Activated CD8-positive, alpha-beta T cell treated with anti-CD3 and anti-CD28 coated beads, Interleukin-2, amount 10 ng/mL, durations not matched to agents 7 days and 5 days (primary cell): Measurements from ENCODE around the gene IGFBP1. TPM values are rescaled to one million over a fixed set of nuclear protein-coding genes. Genes with fewer than 3 reads are reported as not detected.

ENCODE experiments used
- ATAC-seq: fragments of 150-1000 bp; cut with Tn5 transposase; one replicate; pipeline ENCODE4 v1.10.0; 2021; ENCODE audit warnings: moderate library complexity
- CTCF ChIA-PET: fragments of 350-600 bp; sonication (Branson Sonifier 250); formaldehyde crosslinking; loops from one replicate; lab custom pipeline; 2021; ENCODE audit warnings: antibody characterized with exemption; lab: Charles Lee
- POLR2A ChIA-PET: fragments of 350-600 bp; sonication (Branson Sonifier 250); formaldehyde crosslinking; loops from one replicate; lab custom pipeline; 2021; ENCODE audit warnings: antibody characterized with exemption; lab: Charles Lee
- DNase-seq: peaks from one replicate; pipeline ENCODE4 v3.0.0-alpha.2; 2020
- H3K27ac Mint-ChIP-seq: one replicate; pipeline ENCODE4 v1.8.0; 2021; ENCODE audit warnings: mild to moderate bottlenecking, mixed read lengths
- H3K27me3 Mint-ChIP-seq: one replicate; pipeline ENCODE4 v1.8.0; 2021; ENCODE audit warnings: low read depth, mixed read lengths
- H3K36me3 Mint-ChIP-seq: one replicate; pipeline ENCODE4 v1.8.0; 2021; ENCODE audit warnings: low read depth, mixed read lengths
- H3K4me1 Mint-ChIP-seq: one replicate; pipeline ENCODE4 v1.8.0; 2021; ENCODE audit warnings: low read depth, mixed read lengths
- H3K4me3 Mint-ChIP-seq: one replicate; pipeline ENCODE4 v1.8.0; 2021; ENCODE audit warnings: mild to moderate bottlenecking, mixed read lengths
- H3K9me3 Mint-ChIP-seq: one replicate; pipeline ENCODE4 v1.8.0; 2022; ENCODE audit warnings: mixed read lengths; ENCODE audit not compliant: insufficient read depth
- total RNA-seq, 2 experiments: library from RNA; stranded (reverse); gene quantifications; one replicate each; pipeline ENCODE4 v1.2.3, GENCODE V29; 2021

The IGFBP1 gene
- total RNA-seq, 2 experiments from 2014 or later, result not detected

- no peaks in the 10 kb centered on the region for H3K36me3 Mint-ChIP-seq
- no peak overlapping the region for H3K4me3 Mint-ChIP-seq
- H3K9me3 Mint-ChIP-seq, result no peaks in the 10 kb centered on the region
- peaks cover 33% of the 10 kb centered on the region for H3K27me3 Mint-ChIP-seq
- ChIA-PET CTCF (no interaction called here), POLR2A (interaction anchor here (0.9 kb wide), 1 partner anchor 46 kb away, joined by 3 read pairs; no protein-coding TSS in a partner anchor)
- no peak for DNase-seq
- ATAC-seq, result no peak
- H3K4me1 Mint-ChIP-seq, result peaks cover 19% of the 10 kb centered on the region
- H3K27ac Mint-ChIP-seq, result no peak overlapping the region
Observed at GRCh38 chr7:45915606-45916005, 27.3 kb downstream of the IGFBP1 start.

- ChIA-PET CTCF (interaction anchor here (1.2 to 1.3 kb wide), 2 partner anchors 19 to 652 kb away, joined by 4 read pairs; no protein-coding TSS in a partner anchor), POLR2A (interaction anchor here (0.7 kb wide), 1 partner anchor 91 kb away, joined by 3 read pairs; no protein-coding TSS in a partner anchor)
- ATAC-seq (no peak), DNase-seq (no peak)
- Mint-ChIP-seq H3K27me3 (peaks cover 41% of the 10 kb centered on the region), H3K4me1 (peaks cover 26% of the 10 kb centered on the region), H3K36me3 (peaks cover under 1% of the 10 kb centered on the region), H3K27ac (no peak overlapping the region), H3K9me3 (no peaks in the 10 kb centered on the region), H3K4me3 (no peak overlapping the region)
Observed at GRCh38 chr7:45917064-45917463, 28.8 kb downstream of the IGFBP1 start.

GRCh38 chr7:45917658-45918057 is 29.4 kb downstream of the IGFBP1 start:
- Mint-ChIP-seq H3K4me3 (no peak overlapping the region), H3K27ac (no peak overlapping the region)
- POLR2A ChIA-PET, result no interaction called here

DNA sequence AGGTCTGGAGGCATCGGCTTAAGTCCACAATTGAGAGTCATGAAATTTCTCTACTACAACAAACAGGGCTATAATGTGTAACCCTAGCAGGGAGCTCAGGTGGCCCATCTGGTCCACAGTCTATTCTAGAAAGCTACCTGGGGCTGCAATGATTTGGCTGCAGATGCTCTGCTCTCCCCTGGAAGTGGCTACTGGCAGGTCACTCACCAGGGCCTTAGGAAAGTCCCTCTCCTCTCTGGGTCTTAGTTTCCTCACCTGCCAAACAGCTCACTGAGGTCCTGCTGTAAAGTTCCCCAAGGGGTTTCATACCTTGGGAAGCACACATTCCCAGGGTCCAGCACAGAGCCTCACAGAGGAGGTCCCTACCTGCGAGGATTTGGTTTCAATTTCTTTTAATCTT is 30.3 kb downstream of the IGFBP1 start:
- DNase-seq, result no peak
- Mint-ChIP-seq H3K27ac (no peak overlapping the region), H3K4me1 (peaks cover 41% of the 10 kb centered on the region), H3K4me3 (no peak overlapping the region), H3K9me3 (no peaks in the 10 kb centered on the region), H3K27me3 (peaks cover 54% of the 10 kb centered on the region), H3K36me3 (peaks cover 2% of the 10 kb centered on the region)
- no peak for ATAC-seq
- POLR2A ChIA-PET, result no interaction called here
- CTCF ChIA-PET, result interaction anchor here (0.6 to 2.0 kb wide), 4 partner anchors 16 to 1335 kb away, joined by 3 to 5 read pairs (median 4); no protein-coding TSS in a partner anchor

More at GRCh38 chr7:45917658-45918057, 29.4 kb downstream of the IGFBP1 start:
- peaks cover 47% of the 10 kb centered on the region for H3K27me3 Mint-ChIP-seq
- H3K9me3 Mint-ChIP-seq, result no peaks in the 10 kb centered on the region
- H3K4me1 Mint-ChIP-seq, result peaks cover 32% of the 10 kb centered on the region
- peaks cover 2% of the 10 kb centered on the region for H3K36me3 Mint-ChIP-seq
- ATAC-seq, result peak; percentile 69
- CTCF ChIA-PET, result interaction anchor here (0.7 to 1.4 kb wide), 5 partner anchors 19 to 1336 kb away, joined by 3 to 6 read pairs (median 4); no protein-coding TSS in a partner anchor
- peak; percentile 81 for DNase-seq

DNA sequence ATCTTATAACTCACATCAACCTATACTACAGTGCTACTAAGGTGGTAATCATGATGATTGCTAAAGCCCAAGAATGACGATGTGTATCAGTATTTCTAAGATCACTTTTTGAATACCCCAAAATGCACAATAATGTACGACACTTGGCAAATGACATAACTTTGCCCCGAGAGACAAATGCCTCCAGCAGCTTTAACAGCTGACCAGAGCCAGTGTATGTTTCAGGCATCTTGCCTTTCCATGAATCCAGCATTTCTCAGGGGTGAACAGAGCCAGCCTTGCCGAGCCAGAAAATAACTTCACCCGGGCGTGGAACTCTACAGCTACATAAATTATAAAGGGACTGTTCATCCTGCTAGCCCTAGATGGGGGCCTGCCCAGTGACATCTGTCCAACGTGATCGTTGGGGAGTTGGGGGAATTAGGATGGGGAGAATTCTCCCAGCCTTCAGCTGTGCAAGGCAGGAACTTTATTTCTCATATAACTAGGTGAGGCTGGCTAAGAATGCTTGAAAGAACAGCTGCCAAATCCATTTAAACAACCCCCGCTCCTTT is 31.0 kb downstream of the IGFBP1 start:
- no peak overlapping the region for H3K4me3 Mint-ChIP-seq
- peaks cover 58% of the 10 kb centered on the region for H3K27me3 Mint-ChIP-seq
- CTCF ChIA-PET, result interaction anchor here (0.6 to 2.0 kb wide), 3 partner anchors 15 to 1169 kb away, joined by 3 to 4 read pairs (median 3); no protein-coding TSS in a partner anchor

GRCh38 chr7:45919993-45920459 is 31.7 kb downstream of the IGFBP1 start:
- Mint-ChIP-seq H3K27ac (no peak overlapping the region), H3K9me3 (no peaks in the 10 kb centered on the region), H3K4me3 (peak overlapping the region; percentile 40), H3K36me3 (peaks cover 2% of the 10 kb centered on the region), H3K4me1 (peaks cover 41% of the 10 kb centered on the region), H3K27me3 (peaks cover 63% of the 10 kb centered on the region)
- ATAC-seq (no peak), DNase-seq (no peak)
- ChIA-PET CTCF (interaction anchor here (2.0 kb wide), 1 partner anchor 29 kb away, joined by 4 read pairs; no protein-coding TSS in a partner anchor), POLR2A (no interaction called here)

More for the DNA sequence above, 31.0 kb downstream of the IGFBP1 start:
- peaks cover 41% of the 10 kb centered on the region for H3K4me1 Mint-ChIP-seq
- no peak overlapping the region for H3K27ac Mint-ChIP-seq
- POLR2A ChIA-PET, result no interaction called here
- DNase-seq, result no peak
- no peak for ATAC-seq
- H3K9me3 Mint-ChIP-seq, result no peaks in the 10 kb centered on the region
- peaks cover 2% of the 10 kb centered on the region for H3K36me3 Mint-ChIP-seq

- peak within 1 kb of the TSS; percentile 40 for H3K4me3 Mint-ChIP-seq
- ChIA-PET CTCF (interaction anchor here (2.0 to 2.7 kb wide), 2 partner anchors 19 to 30 kb away, joined by 4 to 11 read pairs; no protein-coding TSS in a partner anchor), POLR2A (no interaction called here)
- H3K9me3 Mint-ChIP-seq, result no peaks in the 10 kb centered on the region
- DNase-seq (no peak), ATAC-seq (peak; percentile 34)
- H3K27ac Mint-ChIP-seq, result no peak within 1 kb of the TSS
- H3K27me3 Mint-ChIP-seq, result peaks cover 66% of the 10 kb centered on the region
- peaks cover 2% of the 10 kb centered on the region for H3K36me3 Mint-ChIP-seq
- H3K4me1 Mint-ChIP-seq, result peaks cover 41% of the 10 kb centered on the region
Observed at GRCh38 chr7:45920502-45921380, 32.5 kb downstream of the IGFBP1 start, which contains the start of gene IGFBP3. Gene IGFBP3, minus strand, starts transcription at chr7:45921272. Its CDS starts 132 bp downstream, at chr7:45921140.

DNA sequence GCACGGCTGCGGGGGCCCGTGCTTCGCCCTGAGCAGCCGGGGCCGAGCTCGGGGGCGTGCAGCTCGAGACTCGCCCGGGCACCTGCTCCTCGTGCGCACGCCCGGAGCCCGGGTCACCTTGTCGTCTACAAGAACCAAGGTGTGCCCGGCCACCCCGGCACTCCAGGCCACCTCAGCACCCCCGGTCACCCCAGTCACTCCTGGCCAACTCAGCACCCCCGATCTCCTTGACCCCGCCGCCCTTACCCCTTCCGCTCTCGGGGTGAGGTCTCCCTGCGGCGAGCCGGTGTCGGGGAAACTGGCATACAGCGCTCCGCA is 33.1 kb downstream of the IGFBP1 start:
- ChIA-PET POLR2A (no interaction called here), CTCF (interaction anchor here (2.7 kb wide), 1 partner anchor 18 kb away, joined by 11 read pairs; no protein-coding TSS in a partner anchor)
- DNase-seq (no peak), ATAC-seq (no peak)
- Mint-ChIP-seq H3K36me3 (peaks cover 2% of the 10 kb centered on the region), H3K9me3 (no peaks in the 10 kb centered on the region), H3K4me3 (peak overlapping the region; percentile 38), H3K27ac (no peak overlapping the region), H3K27me3 (peaks cover 60% of the 10 kb centered on the region), H3K4me1 (peaks cover 35% of the 10 kb centered on the region)

DNA sequence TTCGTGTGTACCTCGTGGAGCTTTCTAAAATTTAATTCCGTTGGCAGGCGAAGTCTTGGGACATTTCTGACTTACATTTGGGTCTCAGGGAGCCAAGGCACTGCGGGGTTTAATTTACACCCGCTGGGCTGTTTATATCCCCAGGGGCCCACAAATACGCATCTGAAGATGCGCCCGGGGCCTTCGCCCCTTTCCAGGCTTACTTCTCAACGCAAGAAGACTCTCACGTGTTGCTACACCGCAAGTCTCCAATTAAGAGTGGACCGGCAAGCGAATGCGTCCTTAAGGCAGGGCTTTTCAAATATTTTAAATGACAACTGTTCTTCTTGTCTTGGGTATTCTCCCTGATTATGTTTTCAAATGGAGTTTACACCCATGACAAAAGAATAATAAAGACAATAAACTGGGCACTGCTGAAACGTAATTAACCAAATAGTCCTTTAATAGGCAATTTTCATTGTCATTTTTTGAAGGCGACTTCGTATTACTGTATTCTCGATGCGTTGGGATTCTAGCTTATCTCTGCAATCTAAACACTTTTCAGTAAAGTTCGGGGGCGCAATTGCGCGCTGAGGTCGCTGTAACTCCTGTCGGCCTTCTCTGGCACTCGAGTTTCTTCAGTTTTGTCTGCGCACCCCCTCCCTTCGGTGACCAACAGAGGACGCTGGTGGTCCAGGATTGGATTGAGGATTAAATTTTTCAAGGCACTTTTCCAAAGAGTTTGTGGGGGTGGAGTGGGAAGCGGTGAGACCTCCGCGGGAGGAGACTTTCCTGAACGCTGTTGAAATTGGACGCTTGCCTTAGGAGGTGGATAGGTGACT is 33.6 kb downstream of the IGFBP1 start:
- Mint-ChIP-seq H3K36me3 (peaks cover 2% of the 10 kb centered on the region), H3K27me3 (peaks cover 60% of the 10 kb centered on the region), H3K9me3 (no peaks in the 10 kb centered on the region), H3K27ac (peak overlapping the region; percentile 51), H3K4me3 (peak overlapping the region; percentile 38), H3K4me1 (peaks cover 35% of the 10 kb centered on the region)
- POLR2A ChIA-PET, result no interaction called here
- ATAC-seq (no peak), DNase-seq (no peak)
- CTCF ChIA-PET, result interaction anchor here (0.7 to 3.1 kb wide), 16 partner anchors 9 to 1171 kb away, joined by 3 to 22 read pairs (median 6); no protein-coding TSS in a partner anchor

GRCh38 chr7:45922810-45923209 is 34.5 kb downstream of the IGFBP1 start:
- CTCF ChIA-PET, result interaction anchor here (0.7 to 3.1 kb wide), 17 partner anchors 10 to 1170 kb away, joined by 3 to 22 read pairs (median 6); no protein-coding TSS in a partner anchor
- Mint-ChIP-seq H3K4me1 (peaks cover 35% of the 10 kb centered on the region), H3K27me3 (peaks cover 53% of the 10 kb centered on the region), H3K36me3 (peaks cover 2% of the 10 kb centered on the region), H3K27ac (peak overlapping the region; percentile 51), H3K9me3 (no peaks in the 10 kb centered on the region), H3K4me3 (peak overlapping the region; percentile 49)
- DNase-seq (peak; percentile 54), ATAC-seq (peak; percentile 59)
- POLR2A ChIA-PET, result interaction anchor here (0.8 kb wide), 1 partner anchor 12 kb away, joined by 3 read pairs; no protein-coding TSS in a partner anchor
